H7 (cell line): ENCODE data around the gene EEF1AKMT2. TPM values are rescaled to one million over a fixed set of nuclear protein-coding genes. Genes with fewer than 3 reads are reported as not detected.

Experiments
- DNase-seq: peaks from one replicate; pipeline ENCODE4 v3.0.0; 2012
- H3K27me3 ChIP-seq: 2 replicates; pipeline ENCODE4 v1.6.0; 2011; ENCODE audit warnings: mild to moderate bottlenecking, low read length; ENCODE audit not compliant: control insufficient read depth, insufficient read depth
- H3K36me3 ChIP-seq: replicated peaks from 2 replicates; pipeline ENCODE4 v1.5.1; 2011; ENCODE audit warnings: low read length; ENCODE audit not compliant: control insufficient read depth, insufficient read depth
- H3K4me3 ChIP-seq: 2 replicates; pipeline ENCODE4 v1.5.1; 2011; ENCODE audit warnings: low read depth, mild to moderate bottlenecking, control low read depth, low read length, moderate library complexity; ENCODE audit not compliant: insufficient read depth
- total RNA-seq: library from RNA; depleted of rRNA; stranded (reverse); fragments of >200 nt; shearing (Covaris generic); gene quantifications from 2 replicates; pipeline ENCODE4 v1.2.3, GENCODE V29; 2014

EEF1AKMT2 gene
- total RNA-seq, 1 experiment from 2014 or later, result 20.1 TPM

- no peak for DNase-seq
- no peaks in the 10 kb centered on the region for H3K27me3 ChIP-seq
- H3K4me3 ChIP-seq, result no peak overlapping the region
- H3K36me3 ChIP-seq, result no peaks in the 10 kb centered on the region
These were observed 66.5 kb downstream of the EEF1AKMT2 start for GRCh38 chr10:124725171-124725631.

GRCh38 chr10:124724279-124725027 lies 67.2 kb downstream of the EEF1AKMT2 start:
- no peaks in the 10 kb centered on the region for H3K27me3 ChIP-seq
- DNase-seq, result no peak
- no peaks in the 10 kb centered on the region for H3K36me3 ChIP-seq
- H3K4me3 ChIP-seq, result no peak overlapping the region

- H3K27me3 ChIP-seq, result no peaks in the 10 kb centered on the region
- DNase-seq, result no peak
- H3K36me3 ChIP-seq, result no peaks in the 10 kb centered on the region
- no peak overlapping the region for H3K4me3 ChIP-seq
These were observed 67.9 kb downstream of the EEF1AKMT2 start for GRCh38 chr10:124723826-124724225.

GRCh38 chr10:124722798-124723783 lies 68.6 kb downstream of the EEF1AKMT2 start:
- no peaks in the 10 kb centered on the region for H3K27me3 ChIP-seq

GRCh38 chr10:124721330-124722045 lies 70.2 kb downstream of the EEF1AKMT2 start:
- Histone ChIP-seq H3K36me3 (no peaks in the 10 kb centered on the region), H3K27me3 (no peaks in the 10 kb centered on the region), H3K4me3 (no peak overlapping the region)
- no peak for DNase-seq

More at GRCh38 chr10:124722798-124723783, 68.6 kb downstream of the EEF1AKMT2 start:
- Histone ChIP-seq H3K4me3 (no peak overlapping the region), H3K36me3 (no peaks in the 10 kb centered on the region)
- no peak for DNase-seq

- DNase-seq, result peak; percentile 71
- Histone ChIP-seq H3K4me3 (no peak overlapping the region), H3K36me3 (no peaks in the 10 kb centered on the region), H3K27me3 (no peaks in the 10 kb centered on the region)
These were observed 72.4 kb downstream of the EEF1AKMT2 start for GRCh38 chr10:124719213-124719851.

GRCh38 chr10:124717911-124718741 lies 73.6 kb downstream of the EEF1AKMT2 start:
- Histone ChIP-seq H3K27me3 (no peaks in the 10 kb centered on the region), H3K36me3 (no peaks in the 10 kb centered on the region), H3K4me3 (no peak overlapping the region)
- no peak for DNase-seq

- DNase-seq, result no peak
- Histone ChIP-seq H3K27me3 (no peaks in the 10 kb centered on the region), H3K36me3 (no peaks in the 10 kb centered on the region), H3K4me3 (no peak overlapping the region)
These were observed 74.5 kb downstream of the EEF1AKMT2 start for GRCh38 chr10:124717041-124717757.

GRCh38 chr10:124716369-124716768 lies 75.3 kb downstream of the EEF1AKMT2 start:
- no peak for DNase-seq
- H3K4me3 ChIP-seq, result no peak overlapping the region
- H3K27me3 ChIP-seq, result no peaks in the 10 kb centered on the region
- H3K36me3 ChIP-seq, result no peaks in the 10 kb centered on the region

GRCh38 chr10:124715439-124715838 lies 76.2 kb downstream of the EEF1AKMT2 start:
- no peak for DNase-seq

GRCh38 chr10:124713679-124714255 lies 77.9 kb downstream of the EEF1AKMT2 start:
- no peaks in the 10 kb centered on the region for H3K27me3 ChIP-seq
- DNase-seq, result no peak
- H3K4me3 ChIP-seq, result no peak overlapping the region
- no peaks in the 10 kb centered on the region for H3K36me3 ChIP-seq

More at GRCh38 chr10:124715439-124715838, 76.2 kb downstream of the EEF1AKMT2 start:
- Histone ChIP-seq H3K27me3 (no peaks in the 10 kb centered on the region), H3K36me3 (no peaks in the 10 kb centered on the region), H3K4me3 (no peak overlapping the region)

- Histone ChIP-seq H3K36me3 (no peaks in the 10 kb centered on the region), H3K27me3 (no peaks in the 10 kb centered on the region), H3K4me3 (no peak overlapping the region)
- DNase-seq, result no peak
These were observed 78.8 kb downstream of the EEF1AKMT2 start for GRCh38 chr10:124712704-124713407.
